HG03342 (cell line): Measurements from ENCODE around the gene KCNF1.

ENCODE experiments used
- ATAC-seq: cut with Tn5 transposase; IDR thresholded peaks from one replicate; pipeline ENCODE4 v1.9.1; 2021; ENCODE audit warnings: mild to moderate bottlenecking, moderate library complexity; ENCODE audit not compliant: unreplicated experiment

Gene KCNF1

DNA sequence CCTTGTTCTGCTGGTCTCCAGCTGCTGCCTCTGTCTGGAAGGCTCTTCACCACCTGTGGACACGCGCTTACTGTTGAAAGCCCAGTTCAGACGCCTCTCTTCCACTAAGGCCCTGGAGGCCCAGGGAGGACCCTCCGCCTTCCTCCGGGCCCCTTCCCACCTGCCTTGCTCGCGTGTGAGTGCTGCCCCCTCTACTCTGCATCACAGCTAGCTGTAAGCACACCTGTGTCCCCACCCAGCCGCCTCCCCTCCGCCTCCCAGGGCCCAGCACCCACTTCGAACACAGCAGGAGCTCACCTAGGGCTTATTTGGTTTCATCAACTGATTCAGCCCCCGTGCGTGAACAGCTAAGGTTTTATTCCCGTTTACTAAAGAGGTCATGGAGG lies 49.7 kb downstream of the KCNF1 start:
- ATAC-seq, result no peak

DNA sequence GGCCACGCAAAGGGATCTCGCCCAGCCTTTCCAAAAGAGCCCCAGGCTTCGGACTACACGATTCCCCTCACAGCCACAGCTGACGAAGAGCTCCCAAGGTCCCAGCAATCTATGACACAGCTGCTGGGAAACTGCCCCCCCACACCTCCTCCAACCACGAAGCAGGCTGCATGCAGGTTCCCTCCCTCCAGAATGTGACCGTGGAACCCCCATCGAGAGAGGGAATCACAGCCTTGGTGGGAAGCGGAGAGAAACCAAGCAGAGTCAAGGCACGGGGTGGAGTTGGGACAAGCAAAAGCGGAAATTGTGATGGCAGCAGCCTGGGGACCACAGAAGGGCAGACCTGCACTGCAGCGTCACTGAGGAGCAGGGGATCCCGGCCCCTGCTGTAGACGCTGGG lies 50.3 kb downstream of the KCNF1 start:
- ATAC-seq, result no peak

DNA sequence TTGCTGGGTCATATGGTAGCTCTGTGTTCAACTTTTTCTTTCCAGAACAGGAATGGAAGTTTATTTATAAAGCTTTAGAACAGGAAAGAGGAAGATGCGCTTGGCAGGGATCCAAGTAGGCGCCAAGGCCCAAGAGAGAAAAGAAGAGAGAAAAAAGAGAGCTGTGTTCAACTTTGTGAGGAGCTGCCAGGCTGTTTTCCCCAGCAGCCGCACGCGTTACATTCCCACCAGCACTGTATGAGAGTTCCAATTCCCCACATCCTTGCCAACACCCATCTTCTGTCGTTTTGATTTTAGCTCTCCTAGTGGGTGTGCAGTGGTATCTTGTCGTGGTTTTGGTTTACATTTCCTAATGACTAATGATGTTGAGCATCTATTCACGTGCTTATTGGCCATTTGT lies 51.4 kb downstream of the KCNF1 start:
- ATAC-seq, result no peak
